Measurements from ENCODE around the gene NSMCE3. TPM values are rescaled to one million over a fixed set of nuclear protein-coding genes. Genes with fewer than 3 reads are reported as not detected.

NSMCE3 gene
- 5.8 and 7.4 TPM in 2 replicates for total RNA-seq (2012; rRNA removed)

GRCh38 chr15:29269485-29270168 lies at the start of gene NSMCE3:
Gene NSMCE3, minus strand, starts transcription at chr15:29269822. Its CDS starts 117 bp downstream, at chr15:29269705.
- Histone ChIP-seq H3K4me2 (ENCODE audit: low read length) (peak within 1 kb of the TSS; percentile 86), H3K4me3 (ENCODE audit: low read length) (peak within 1 kb of the TSS; percentile 80), H3K4me1 (ENCODE audit: control insufficient read depth, insufficient read depth, low read length) (peaks cover 19% of the 10 kb centered on the region), H3K27me3 (ENCODE audit: control insufficient read depth, insufficient read depth, low read length) (no peaks in the 10 kb centered on the region), H3K9me3 (replicated peaks; ENCODE audit: low read length) (no peaks in the 10 kb centered on the region), H3K36me3 (ENCODE audit: insufficient read depth, low read length) (no peaks in the 10 kb centered on the region), H3K9ac (ENCODE audit: low read depth, low read length) (peak within 1 kb of the TSS; percentile 92)

DNA sequence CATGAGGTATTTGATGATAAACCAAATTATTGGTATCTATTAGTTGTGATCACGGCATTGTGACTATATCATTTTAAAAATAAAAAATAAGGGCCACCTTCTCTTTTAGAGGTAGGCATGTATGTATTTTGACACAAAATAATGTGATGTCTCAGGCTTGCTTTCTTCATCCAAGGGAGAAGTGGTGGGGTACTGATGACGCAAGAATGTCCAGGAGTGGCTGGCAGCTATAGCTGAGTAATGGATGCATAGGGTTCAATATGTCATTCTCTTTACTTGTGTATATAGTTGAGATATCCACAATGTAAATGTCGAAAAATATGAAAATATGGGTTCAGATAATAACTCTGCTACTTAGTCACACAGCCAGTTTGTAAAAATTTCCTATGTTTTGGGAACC lies 46.8 kb upstream of the NSMCE3 start:
- Histone ChIP-seq H3K4me2 (ENCODE audit: low read length) (no peak overlapping the region), H3K4me3 (ENCODE audit: low read length) (no peak overlapping the region), H3K36me3 (ENCODE audit: insufficient read depth, low read length) (no peaks in the 10 kb centered on the region), H3K4me1 (ENCODE audit: control insufficient read depth, insufficient read depth, low read length) (peaks cover 4% of the 10 kb centered on the region), H3K27me3 (ENCODE audit: control insufficient read depth, insufficient read depth, low read length) (no peaks in the 10 kb centered on the region), H3K9me3 (replicated peaks; ENCODE audit: low read length) (no peaks in the 10 kb centered on the region), H3K9ac (ENCODE audit: low read depth, low read length) (no peak overlapping the region)

- H3K9me3 ChIP-seq (replicated peaks; ENCODE audit: low read length): no peaks in the 10 kb centered on the region
Measured at GRCh38 chr15:29312387-29312786, 42.8 kb upstream of the NSMCE3 start.

GRCh38 chr15:29311696-29312095 lies 42.1 kb upstream of the NSMCE3 start:
- H3K36me3 ChIP-seq (ENCODE audit: insufficient read depth, low read length): no peaks in the 10 kb centered on the region
- H3K4me1 ChIP-seq (ENCODE audit: control insufficient read depth, insufficient read depth, low read length): peaks cover 4% of the 10 kb centered on the region
- no peak overlapping the region for H3K9ac ChIP-seq (ENCODE audit: low read depth, low read length)
- no peaks in the 10 kb centered on the region for H3K9me3 ChIP-seq (replicated peaks; ENCODE audit: low read length)
- no peak overlapping the region for H3K4me2 ChIP-seq (ENCODE audit: low read length)
- no peak overlapping the region for H3K4me3 ChIP-seq (ENCODE audit: low read length)
- no peaks in the 10 kb centered on the region for H3K27me3 ChIP-seq (ENCODE audit: control insufficient read depth, insufficient read depth, low read length)

More at GRCh38 chr15:29312387-29312786, 42.8 kb upstream of the NSMCE3 start:
- Histone ChIP-seq H3K4me1 (ENCODE audit: control insufficient read depth, insufficient read depth, low read length) (peaks cover 4% of the 10 kb centered on the region), H3K4me2 (ENCODE audit: low read length) (no peak overlapping the region), H3K9ac (ENCODE audit: low read depth, low read length) (no peak overlapping the region), H3K36me3 (ENCODE audit: insufficient read depth, low read length) (no peaks in the 10 kb centered on the region), H3K27me3 (ENCODE audit: control insufficient read depth, insufficient read depth, low read length) (no peaks in the 10 kb centered on the region), H3K4me3 (ENCODE audit: low read length) (no peak overlapping the region)

- no peaks in the 10 kb centered on the region for H3K27me3 ChIP-seq (ENCODE audit: control insufficient read depth, insufficient read depth, low read length)
- H3K9ac ChIP-seq (ENCODE audit: low read depth, low read length): no peak overlapping the region
- H3K4me3 ChIP-seq (ENCODE audit: low read length): no peak overlapping the region
- H3K4me2 ChIP-seq (ENCODE audit: low read length): no peak overlapping the region
- no peaks in the 10 kb centered on the region for H3K9me3 ChIP-seq (replicated peaks; ENCODE audit: low read length)
- no peaks in the 10 kb centered on the region for H3K36me3 ChIP-seq (ENCODE audit: insufficient read depth, low read length)
- peaks cover 4% of the 10 kb centered on the region for H3K4me1 ChIP-seq (ENCODE audit: control insufficient read depth, insufficient read depth, low read length)
Measured at GRCh38 chr15:29309139-29309538, 39.5 kb upstream of the NSMCE3 start.

- Histone ChIP-seq H3K9ac (ENCODE audit: low read depth, low read length) (no peak overlapping the region), H3K9me3 (replicated peaks; ENCODE audit: low read length) (no peaks in the 10 kb centered on the region), H3K36me3 (ENCODE audit: insufficient read depth, low read length) (no peaks in the 10 kb centered on the region), H3K4me2 (ENCODE audit: low read length) (no peak overlapping the region), H3K27me3 (ENCODE audit: control insufficient read depth, insufficient read depth, low read length) (no peaks in the 10 kb centered on the region), H3K4me1 (ENCODE audit: control insufficient read depth, insufficient read depth, low read length) (peaks cover 4% of the 10 kb centered on the region), H3K4me3 (ENCODE audit: low read length) (no peak overlapping the region)
Measured at GRCh38 chr15:29308299-29308698, 38.7 kb upstream of the NSMCE3 start.

DNA sequence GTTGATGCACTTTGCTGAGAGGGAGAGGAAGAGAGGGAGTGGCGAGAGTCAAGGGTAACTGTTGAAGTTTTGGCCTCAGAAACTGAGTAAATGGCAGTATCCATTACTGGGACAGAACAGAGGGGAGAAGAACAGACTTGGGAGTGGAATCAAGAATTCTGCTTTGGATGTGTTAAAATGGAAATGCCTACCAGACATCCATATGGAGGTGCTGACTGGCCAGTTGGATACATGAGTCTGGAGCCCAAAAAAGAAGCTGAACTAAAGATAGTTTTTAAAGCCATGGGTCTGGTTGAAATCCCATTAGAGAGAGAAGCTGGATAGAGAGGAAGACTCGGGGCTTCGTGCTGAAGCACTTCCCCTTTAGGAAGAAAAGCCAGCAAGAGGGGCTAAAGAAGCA lies 35.9 kb upstream of the NSMCE3 start:
- Histone ChIP-seq H3K4me2 (ENCODE audit: low read length) (no peak overlapping the region), H3K36me3 (ENCODE audit: insufficient read depth, low read length) (no peaks in the 10 kb centered on the region), H3K9me3 (replicated peaks; ENCODE audit: low read length) (no peaks in the 10 kb centered on the region), H3K9ac (ENCODE audit: low read depth, low read length) (no peak overlapping the region), H3K4me3 (ENCODE audit: low read length) (no peak overlapping the region), H3K27me3 (ENCODE audit: control insufficient read depth, insufficient read depth, low read length) (no peaks in the 10 kb centered on the region), H3K4me1 (ENCODE audit: control insufficient read depth, insufficient read depth, low read length) (no peaks in the 10 kb centered on the region)

DNA sequence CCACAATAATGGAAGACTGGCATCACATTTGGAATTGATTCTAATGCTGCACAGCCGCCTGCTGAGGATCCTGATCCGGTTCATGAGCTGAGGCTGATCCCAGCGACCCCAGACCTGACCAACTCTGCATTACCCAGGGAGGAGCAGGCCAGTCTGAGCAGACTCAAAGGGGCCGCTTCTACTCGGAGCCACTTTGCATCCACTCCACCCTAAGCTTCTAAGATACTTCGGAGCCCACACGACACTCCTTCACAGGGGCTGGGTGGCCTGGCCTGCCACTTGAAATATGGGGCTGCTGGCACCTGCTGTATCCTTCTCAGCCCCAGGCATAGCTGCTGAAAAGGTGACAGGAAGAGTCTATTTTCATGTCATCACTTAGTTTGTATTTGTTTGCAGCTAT lies 33.2 kb upstream of the NSMCE3 start:
- Histone ChIP-seq H3K9me3 (replicated peaks; ENCODE audit: low read length) (no peaks in the 10 kb centered on the region), H3K4me1 (ENCODE audit: control insufficient read depth, insufficient read depth, low read length) (no peaks in the 10 kb centered on the region), H3K9ac (ENCODE audit: low read depth, low read length) (no peak overlapping the region), H3K4me2 (ENCODE audit: low read length) (no peak overlapping the region), H3K27me3 (ENCODE audit: control insufficient read depth, insufficient read depth, low read length) (no peaks in the 10 kb centered on the region), H3K36me3 (ENCODE audit: insufficient read depth, low read length) (no peaks in the 10 kb centered on the region), H3K4me3 (ENCODE audit: low read length) (no peak overlapping the region)

DNA sequence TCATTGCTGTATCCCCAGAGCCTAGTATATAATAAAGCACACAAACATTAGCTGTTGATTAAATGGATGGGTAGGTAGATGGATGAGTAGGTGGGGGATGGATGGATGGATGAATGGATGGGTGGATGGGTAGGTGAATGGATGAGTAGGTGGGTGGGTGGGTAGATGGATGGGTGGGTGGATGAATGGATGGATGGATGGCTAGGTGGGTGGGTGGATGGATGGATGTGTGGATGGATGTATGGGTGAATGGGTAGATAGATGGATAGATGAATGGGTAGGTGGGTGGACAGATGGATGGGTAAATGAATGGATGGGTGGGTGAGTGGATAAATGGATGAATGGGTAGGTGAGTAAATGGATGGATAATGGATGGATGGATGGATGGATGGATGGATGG lies 30.2 kb upstream of the NSMCE3 start:
- Histone ChIP-seq H3K27me3 (ENCODE audit: control insufficient read depth, insufficient read depth, low read length) (no peaks in the 10 kb centered on the region), H3K4me1 (ENCODE audit: control insufficient read depth, insufficient read depth, low read length) (no peaks in the 10 kb centered on the region), H3K9ac (ENCODE audit: low read depth, low read length) (no peak overlapping the region), H3K36me3 (ENCODE audit: insufficient read depth, low read length) (no peaks in the 10 kb centered on the region), H3K4me2 (ENCODE audit: low read length) (no peak overlapping the region), H3K4me3 (ENCODE audit: low read length) (no peak overlapping the region), H3K9me3 (replicated peaks; ENCODE audit: low read length) (no peaks in the 10 kb centered on the region)

- H3K4me3 ChIP-seq (ENCODE audit: low read length): no peak overlapping the region
- no peak overlapping the region for H3K9ac ChIP-seq (ENCODE audit: low read depth, low read length)
- no peaks in the 10 kb centered on the region for H3K27me3 ChIP-seq (ENCODE audit: control insufficient read depth, insufficient read depth, low read length)
- no peaks in the 10 kb centered on the region for H3K9me3 ChIP-seq (replicated peaks; ENCODE audit: low read length)
- H3K4me1 ChIP-seq (ENCODE audit: control insufficient read depth, insufficient read depth, low read length): no peaks in the 10 kb centered on the region
- H3K36me3 ChIP-seq (ENCODE audit: insufficient read depth, low read length): no peaks in the 10 kb centered on the region
- no peak overlapping the region for H3K4me2 ChIP-seq (ENCODE audit: low read length)
Measured at GRCh38 chr15:29299331-29299730, 29.7 kb upstream of the NSMCE3 start.

- Histone ChIP-seq H3K27me3 (ENCODE audit: control insufficient read depth, insufficient read depth, low read length) (no peaks in the 10 kb centered on the region), H3K36me3 (ENCODE audit: insufficient read depth, low read length) (no peaks in the 10 kb centered on the region), H3K4me2 (ENCODE audit: low read length) (no peak overlapping the region), H3K4me1 (ENCODE audit: control insufficient read depth, insufficient read depth, low read length) (no peaks in the 10 kb centered on the region), H3K9ac (ENCODE audit: low read depth, low read length) (no peak overlapping the region), H3K4me3 (ENCODE audit: low read length) (no peak overlapping the region), H3K9me3 (replicated peaks; ENCODE audit: low read length) (no peaks in the 10 kb centered on the region)
Measured at GRCh38 chr15:29294732-29295325, 25.2 kb upstream of the NSMCE3 start.
